ENCODE measurements around the gene CEP104.

Gene CEP104

DNA sequence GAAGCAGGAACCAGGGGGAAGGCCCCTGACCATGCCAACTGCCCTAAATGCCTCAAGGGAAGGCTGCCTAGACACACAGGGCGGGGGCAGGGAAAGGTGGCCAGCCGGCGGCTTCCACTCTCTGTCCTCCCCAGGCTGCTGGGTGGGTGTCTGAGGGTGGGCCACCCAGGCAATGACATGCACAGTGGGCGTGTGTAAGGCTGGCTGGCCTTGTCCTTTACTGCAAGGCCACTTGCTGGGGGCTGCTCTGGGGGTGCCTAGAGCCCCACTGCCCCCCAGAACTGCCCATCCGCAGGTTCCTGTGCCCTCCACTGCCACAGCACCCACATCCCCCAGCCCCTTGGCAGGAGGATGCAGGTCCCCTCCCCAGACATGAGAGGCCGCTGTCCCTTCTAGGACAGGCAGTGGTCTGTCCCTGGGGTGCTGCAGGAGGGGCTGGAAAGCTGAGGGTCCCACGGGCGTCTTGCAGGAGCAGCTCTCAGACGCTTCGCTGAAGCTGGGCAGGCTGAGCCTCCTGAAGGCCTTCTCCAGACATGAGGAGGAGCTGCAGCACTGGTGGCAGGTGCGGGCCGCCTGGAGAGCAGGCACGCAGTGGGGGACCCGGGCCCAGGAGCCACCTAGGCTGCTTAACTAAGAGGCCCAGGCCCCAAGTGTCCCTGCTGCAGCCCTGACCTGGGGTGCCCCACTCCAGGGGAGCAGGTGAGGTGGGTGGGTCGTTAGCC lies 94.7 kb downstream of the CEP104 start:
- DNase-seq (ENCODE audit: low read depth): no peak
